Measurements from ENCODE around the gene PLEKHF1. TPM values are rescaled to one million over a fixed set of nuclear protein-coding genes. Genes with fewer than 3 reads are reported as not detected.

PLEKHF1 gene
- total and polyA plus RNA-seq, 2 of the 8 experiments (the other 6 are each of a cell fraction or from before 2014, with no cell fraction given): 11.1 to 18.4 TPM

DNA sequence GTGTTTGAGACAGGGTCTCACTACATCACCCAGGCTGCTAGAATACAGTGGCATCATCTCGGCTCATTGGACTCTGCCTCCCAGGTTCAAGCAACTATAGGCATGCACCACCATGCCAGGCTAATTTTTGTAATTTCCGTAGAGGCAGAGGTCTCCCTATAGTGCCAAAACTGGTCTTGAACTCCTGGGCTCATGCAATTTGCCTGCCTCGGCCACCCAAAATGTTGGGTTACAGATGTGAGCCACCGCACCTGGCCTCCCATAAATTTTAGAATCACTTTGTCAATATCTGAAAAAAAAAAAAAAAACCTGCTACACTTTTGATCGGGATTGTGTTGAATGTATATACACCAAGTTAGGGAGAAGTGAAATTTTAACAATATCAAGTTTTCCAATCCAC is 11.9 kb upstream of the PLEKHF1 start:
- Histone ChIP-seq H3K14ac (ENCODE audit: insufficient read length) (no peak overlapping the region), H3K36me3 (ENCODE audit: control insufficient read depth in 2 of 4, insufficient read depth in 4 of 4, low read length in 3 of 4) (no peaks in the 10 kb centered on the region), H4K8ac (ENCODE audit: extremely low read depth, insufficient read depth, low read length) (no peak overlapping the region), H2BK20ac (ENCODE audit: low read length) (no peak overlapping the region), H3K4me3 (ENCODE audit: extremely low read depth in 1 of 4, insufficient read depth in 2 of 4, low read depth in 3 of 4, low read length in 4 of 4) (no peak overlapping the region), H3K4me1 (replicated peaks in 1 of 4; ENCODE audit: control insufficient read depth in 3 of 4, insufficient read depth in 4 of 4, low read length in 3 of 4) (no peaks in the 10 kb centered on the region), H2BK12ac (ENCODE audit: low read depth, low read length) (no peak overlapping the region), H4K20me1 (replicated peaks in 1 of 2; ENCODE audit: control insufficient read depth in 1 of 2, insufficient read depth in 2 of 2, low read length in 2 of 2) (no peaks in the 10 kb centered on the region), H3K4ac (replicated peaks; ENCODE audit: insufficient read length, low read depth, low read length) (no peak overlapping the region), H3K27ac (ENCODE audit: low read depth, low read length) (no peak overlapping the region), H3K79me2 (ENCODE audit: control insufficient read depth in 1 of 2, insufficient read depth in 2 of 2, low read length in 2 of 2) (no peaks in the 10 kb centered on the region), H3K9me3 (ENCODE audit: insufficient read depth in 2 of 2, low read depth in 1 of 2, low read length in 1 of 2) (0 out of 4 replicates have a peak, but pooled peaks cover 0 to 7% of the 10 kb centered on the region in 2 experiments), H3K79me1 (ENCODE audit: low read depth, low read length) (no peaks in the 10 kb centered on the region), H3K27me3 (replicated peaks in 1 of 4; ENCODE audit: control insufficient read depth in 3 of 4, extremely low read depth in 1 of 4, insufficient read depth in 3 of 4, low read length in 3 of 4) (no peaks in the 10 kb centered on the region), H4K5ac (ENCODE audit: insufficient read length, low read depth, low read length) (no peak overlapping the region), H3K56ac (replicated peaks; ENCODE audit: insufficient read length, low read depth, low read length) (no peak overlapping the region), H3K4me2 (ENCODE audit: insufficient read depth in 1 of 2, low read depth in 2 of 2, low read length in 2 of 2) (no peak overlapping the region), H3K18ac (ENCODE audit: extremely low read depth, low read length) (no peak overlapping the region), H2BK15ac (ENCODE audit: low read length) (no peak overlapping the region), H2BK5ac (ENCODE audit: low read depth, low read length) (no peak overlapping the region), H2AK5ac (ENCODE audit: low read depth, low read length) (no peak overlapping the region), H4K91ac (replicated peaks; ENCODE audit: insufficient read length, low read length) (no peak overlapping the region), H3K23ac (ENCODE audit: insufficient read length) (no peak overlapping the region), H2AFZ (ENCODE audit: low read length) (no peak overlapping the region), H2BK120ac (replicated peaks; ENCODE audit: low read depth, low read length) (no peak overlapping the region), H3K9ac (replicated peaks in 1 of 4; ENCODE audit: extremely low read depth in 1 of 4, low read depth in 3 of 4, low read length in 3 of 4) (no peak overlapping the region), H3K23me2 (ENCODE audit: low read depth, low read length) (no peaks in the 10 kb centered on the region)
- ChIA-PET POLR2A (ENCODE audit: partially characterized antibody) (no interaction called here), CTCF (ENCODE audit: partially characterized antibody) (interaction anchor here (0.7 kb wide), 1 partner anchor 1410 kb away, joined by 3 read pairs; no protein-coding TSS in a partner anchor)
- 80% methylated on average over 5 of the region's 5 CpGs; no CpG with 5 or more reads in 1 of the 2 experiments for WGBS, 2 experiments (ENCODE audit: extremely low coverage in 1 of 2, insufficient coverage in 1 of 2, insufficient read length in 1 of 2, insufficient replicate concordance in 2 of 2, low coverage in 1 of 2, low lambda C conversion rate in 2 of 2, missing lambda C conversion rate in 1 of 2)
- no peak for FAIRE-seq
- DNase-seq (ENCODE audit: low read depth in 1 of 2, low spot score in 2 of 2): no peak
- no peak for TF ChIP-seq CREB1 (IDR thresholded peaks at IDR 0.05)
- TF ChIP-seq SAP30 (IDR thresholded peaks at IDR 0.05; ENCODE audit: insufficient read depth, insufficient replicate concordance, low read length): no peak
- no peak for TF ChIP-seq GTF2F1 (IDR thresholded peaks at IDR 0.05; ENCODE audit: borderline replicate concordance, low read depth, low read length)
- no peak for TF ChIP-seq GABPA (IDR thresholded peaks at IDR 0.05; ENCODE audit: borderline replicate concordance, insufficient read depth, low read length)
- no peak for TF ChIP-seq TAF1 (IDR thresholded peaks at IDR 0.05; ENCODE audit: low read depth, low read length)
- no peak for TF ChIP-seq KDM5A (IDR thresholded peaks at IDR 0.05; ENCODE audit: low read length)
- TF ChIP-seq, protein P1, sequence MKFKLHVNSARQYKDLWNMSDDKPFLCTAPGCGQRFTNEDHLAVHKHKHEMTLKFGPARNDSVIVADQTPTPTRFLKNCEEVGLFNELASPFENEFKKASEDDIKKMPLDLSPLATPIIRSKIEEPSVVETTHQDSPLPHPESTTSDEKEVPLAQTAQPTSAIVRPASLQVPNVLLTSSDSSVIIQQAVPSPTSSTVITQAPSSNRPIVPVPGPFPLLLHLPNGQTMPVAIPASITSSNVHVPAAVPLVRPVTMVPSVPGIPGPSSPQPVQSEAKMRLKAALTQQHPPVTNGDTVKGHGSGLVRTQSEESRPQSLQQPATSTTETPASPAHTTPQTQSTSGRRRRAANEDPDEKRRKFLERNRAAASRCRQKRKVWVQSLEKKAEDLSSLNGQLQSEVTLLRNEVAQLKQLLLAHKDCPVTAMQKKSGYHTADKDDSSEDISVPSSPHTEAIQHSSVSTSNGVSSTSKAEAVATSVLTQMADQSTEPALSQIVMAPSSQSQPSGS (IDR thresholded peaks at IDR 0.05; ENCODE audit: low read length): no peak
- TF ChIP-seq, protein P2, sequence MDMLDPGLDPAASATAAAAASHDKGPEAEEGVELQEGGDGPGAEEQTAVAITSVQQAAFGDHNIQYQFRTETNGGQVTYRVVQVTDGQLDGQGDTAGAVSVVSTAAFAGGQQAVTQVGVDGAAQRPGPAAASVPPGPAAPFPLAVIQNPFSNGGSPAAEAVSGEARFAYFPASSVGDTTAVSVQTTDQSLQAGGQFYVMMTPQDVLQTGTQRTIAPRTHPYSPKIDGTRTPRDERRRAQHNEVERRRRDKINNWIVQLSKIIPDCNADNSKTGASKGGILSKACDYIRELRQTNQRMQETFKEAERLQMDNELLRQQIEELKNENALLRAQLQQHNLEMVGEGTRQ (IDR thresholded peaks at IDR 0.05; ENCODE audit: low read length): no peak
- no peak for TF ChIP-seq POU5F1 (IDR thresholded peaks at IDR 0.05; ENCODE audit: low read depth, low read length)
- TF ChIP-seq FOSL1 (IDR thresholded peaks at IDR 0.05; ENCODE audit: insufficient read depth, low read depth, low read length): no peak
- no peak for TF ChIP-seq KDM1A (IDR thresholded peaks at IDR 0.05; ENCODE audit: borderline replicate concordance, low read length)

All from H1 (cell line).